Activated CD8-positive, alpha-beta memory T cell treated with anti-CD3 and anti-CD28 coated beads, Interleukin-2, amount 50 U/mL, for 4 hours (primary cell): Measurements from ENCODE around the gene MPP2.
"Not testable (repeated sequence)": the region's sequence is repeated elsewhere in the genome, so short reads cannot be mapped to it uniquely, and the experiment has no call there.

Experiments used
- DNase-seq: peaks from one replicate; pipeline ENCODE4 v3.0.0-alpha.2; 2020

The MPP2 gene

GRCh38 chr17:43873815-43874214, 33.5 kb downstream of the MPP2 start:
- DNase-seq = no peak

GRCh38 chr17:43873091-43873490, 34.2 kb downstream of the MPP2 start:
- DNase-seq = no peak

DNA sequence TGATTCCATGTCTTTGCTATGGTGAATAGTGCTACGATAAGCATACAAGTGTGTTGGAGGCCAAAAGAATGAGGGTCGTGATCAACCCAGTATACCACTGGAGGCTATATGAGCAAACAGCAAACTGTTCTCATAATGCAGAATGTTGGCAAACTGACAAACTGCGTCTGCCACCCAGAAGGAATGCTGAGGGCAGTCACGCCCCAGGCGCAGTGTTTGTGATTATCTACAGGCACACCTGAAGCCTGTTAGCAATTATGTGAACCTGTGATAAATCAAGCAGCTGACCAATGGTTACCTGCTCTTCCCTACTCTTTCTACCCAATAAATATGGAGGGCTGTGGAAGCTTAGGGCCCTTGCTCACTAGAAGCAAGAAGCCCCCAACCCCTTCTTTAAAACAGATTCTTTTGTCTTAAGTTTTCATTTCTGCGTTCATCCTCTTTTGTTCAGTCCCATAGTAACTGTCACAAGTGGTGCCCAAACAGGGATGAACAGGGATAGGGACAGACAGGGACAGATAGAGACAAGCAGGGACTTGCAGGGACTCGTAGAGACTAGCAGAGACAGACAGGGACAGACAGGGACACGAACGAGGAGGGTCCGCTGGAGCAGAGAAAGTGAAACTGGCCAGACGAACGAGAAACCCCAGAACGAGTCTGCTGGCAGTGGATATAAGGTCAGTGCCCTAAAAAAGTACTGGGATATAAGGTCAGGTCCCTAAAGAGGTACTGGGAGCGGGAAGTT, 35.2 kb downstream of the MPP2 start:
- DNase-seq = no peak

GRCh38 chr17:43869031-43869430, 38.3 kb downstream of the MPP2 start:
- DNase-seq = not testable (repeated sequence)

- no peak for DNase-seq
Observed at GRCh38 chr17:43868226-43868994, 38.9 kb downstream of the MPP2 start.

DNA sequence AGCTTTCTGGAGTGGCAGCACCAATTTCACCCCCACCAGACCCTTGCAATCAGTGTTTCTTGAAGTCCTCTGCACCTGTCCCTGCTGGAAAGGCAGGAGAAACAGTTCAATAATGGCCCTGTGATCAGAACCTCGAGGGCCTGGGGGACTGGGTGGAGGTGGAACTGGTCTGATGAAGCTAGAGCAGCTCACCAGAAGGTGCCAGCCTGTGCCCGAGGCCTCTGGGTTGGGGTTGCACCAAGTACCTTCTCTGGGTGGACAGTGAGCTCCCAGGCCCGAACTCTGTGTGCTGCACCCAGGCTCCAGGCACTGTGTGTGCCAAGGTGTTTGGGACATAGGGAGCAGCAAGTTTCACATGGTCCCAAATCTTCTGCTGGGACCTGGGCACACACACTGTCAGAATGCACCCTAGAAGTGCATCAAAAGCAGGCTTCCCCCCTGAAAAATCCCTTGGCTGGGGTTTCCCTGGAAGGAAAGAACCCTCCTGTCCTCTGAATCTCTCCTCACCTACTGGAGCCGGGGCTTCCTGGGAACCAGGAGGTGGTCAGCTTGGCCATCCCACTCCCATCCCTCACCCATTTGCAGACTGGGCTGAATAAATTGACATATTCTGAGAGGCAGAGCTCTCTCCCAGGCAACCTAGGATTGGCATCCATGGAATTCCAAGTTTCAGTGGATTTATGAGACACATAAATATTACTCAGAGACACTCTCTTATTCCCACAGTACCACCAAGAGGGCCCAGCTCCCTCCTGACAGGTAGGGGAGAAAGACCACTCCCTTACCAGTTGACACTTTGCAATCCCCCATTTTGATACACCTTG, 43.0 kb downstream of the MPP2 start:
- DNase-seq = no peak

GRCh38 chr17:43861960-43862359, 45.4 kb downstream of the MPP2 start:
- DNase-seq = no peak

GRCh38 chr17:43860927-43861622, 46.3 kb downstream of the MPP2 start:
- DNase-seq = no peak

DNA sequence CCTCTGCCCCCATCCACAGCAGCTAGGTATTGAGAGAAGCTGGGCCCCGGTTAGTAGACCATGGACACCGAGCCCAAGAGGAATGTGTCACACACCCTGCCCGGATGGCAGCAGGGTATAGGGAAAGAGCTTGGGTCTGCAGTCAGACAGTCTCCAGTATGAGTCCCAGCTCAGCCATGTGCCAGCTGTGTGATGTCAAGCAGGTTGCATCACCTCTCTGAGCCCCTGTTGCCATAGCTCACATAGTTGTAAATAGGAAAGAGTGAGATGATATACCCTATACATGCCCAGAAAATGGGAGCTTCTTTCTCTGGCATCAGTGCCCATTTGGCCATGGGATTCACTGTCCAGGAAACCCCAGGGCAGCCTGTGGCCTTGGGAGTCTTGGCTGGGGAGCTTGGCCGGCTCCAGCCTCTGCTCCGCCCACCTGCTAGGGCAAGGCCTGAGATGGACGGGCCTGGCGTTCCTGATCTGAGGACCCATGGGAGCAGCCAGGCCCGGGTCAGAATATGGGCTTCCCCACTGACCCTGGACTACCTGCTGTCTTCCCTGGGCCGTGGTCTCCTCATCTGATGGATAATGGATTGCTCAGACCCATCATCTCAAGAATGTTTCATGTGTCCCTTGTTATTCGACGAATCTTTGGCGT, 47.1 kb downstream of the MPP2 start:
- no peak for DNase-seq

GRCh38 chr17:43857957-43858600, 49.3 kb downstream of the MPP2 start:
- no peak for DNase-seq

GRCh38 chr17:43857141-43857540, 50.2 kb downstream of the MPP2 start:
- DNase-seq = no peak

DNA sequence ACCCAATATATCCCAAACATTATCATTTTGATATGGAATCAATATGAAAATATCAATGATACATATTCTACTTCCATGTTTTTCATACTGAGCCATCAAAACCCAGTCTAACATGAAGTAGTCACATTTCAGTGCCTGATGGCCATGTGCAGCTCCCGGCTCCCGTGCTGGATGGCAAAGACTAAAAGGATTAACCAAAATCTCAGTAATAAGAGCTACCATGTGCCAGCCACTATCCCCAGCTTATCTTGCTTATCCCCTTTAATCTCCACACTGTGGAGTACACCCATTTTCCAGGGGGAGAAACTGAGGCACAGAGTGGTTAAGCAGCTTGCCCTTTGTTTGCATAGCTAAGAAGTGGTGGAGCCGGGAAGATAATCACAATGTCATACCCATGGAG, 51.2 kb downstream of the MPP2 start:
- DNase-seq = no peak

- DNase-seq = no peak
Observed at GRCh38 chr17:43855061-43855460, 52.3 kb downstream of the MPP2 start.

- no peak for DNase-seq
Observed at GRCh38 chr17:43854498-43854897, 52.8 kb downstream of the MPP2 start.

DNA sequence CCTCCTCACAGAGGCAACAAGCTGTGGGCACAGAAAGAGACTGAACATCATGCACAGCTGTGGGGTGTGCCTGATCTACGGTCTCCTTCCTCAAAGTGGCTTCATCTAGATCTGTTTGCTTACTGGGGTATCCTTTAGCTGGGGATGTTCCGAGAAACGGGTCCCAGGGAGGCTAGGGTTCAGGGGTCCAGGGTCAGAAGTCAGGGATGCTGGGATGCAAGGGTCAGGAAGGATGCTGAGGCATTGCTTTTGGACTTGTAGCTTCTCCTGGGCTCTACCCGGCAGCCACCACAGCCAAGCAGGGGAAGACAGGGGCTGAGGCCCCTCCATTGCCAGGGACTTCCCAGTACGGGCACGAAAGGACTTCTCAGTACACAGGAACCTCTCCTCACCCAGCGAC, 53.8 kb downstream of the MPP2 start:
- DNase-seq = no peak

GRCh38 chr17:43852571-43852970, 54.8 kb downstream of the MPP2 start:
- no peak for DNase-seq

DNA sequence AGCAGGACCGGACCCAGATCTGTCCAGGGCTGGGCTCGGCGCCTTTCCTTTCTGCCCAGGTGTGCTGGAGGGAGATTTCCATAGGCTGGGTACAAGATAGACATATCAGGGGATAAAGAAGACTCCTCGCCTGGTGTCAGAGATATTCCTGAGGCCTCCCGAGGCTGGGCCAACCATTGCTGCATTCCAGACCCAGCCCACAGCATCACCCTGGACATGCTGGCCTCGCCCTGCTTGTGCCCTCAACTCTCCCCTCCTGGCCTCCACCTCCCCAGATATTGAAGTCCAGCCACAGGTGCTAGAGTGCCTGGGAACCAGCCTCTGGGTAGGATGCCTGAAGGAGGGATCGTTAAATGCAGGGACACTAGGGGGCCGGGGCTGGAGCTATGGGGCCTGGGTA, 58.2 kb downstream of the MPP2 start:
- no peak for DNase-seq

- DNase-seq = no peak
Observed at GRCh38 chr17:43848601-43849000, 58.7 kb downstream of the MPP2 start.

GRCh38 chr17:43846963-43847371, 60.4 kb downstream of the MPP2 start, which contains the start of gene CD300LG:
CD300LG (plus strand) TSS chr17:43847176; CDS start chr17:43847217, 41 bp downstream.
- DNase-seq = no peak

DNA sequence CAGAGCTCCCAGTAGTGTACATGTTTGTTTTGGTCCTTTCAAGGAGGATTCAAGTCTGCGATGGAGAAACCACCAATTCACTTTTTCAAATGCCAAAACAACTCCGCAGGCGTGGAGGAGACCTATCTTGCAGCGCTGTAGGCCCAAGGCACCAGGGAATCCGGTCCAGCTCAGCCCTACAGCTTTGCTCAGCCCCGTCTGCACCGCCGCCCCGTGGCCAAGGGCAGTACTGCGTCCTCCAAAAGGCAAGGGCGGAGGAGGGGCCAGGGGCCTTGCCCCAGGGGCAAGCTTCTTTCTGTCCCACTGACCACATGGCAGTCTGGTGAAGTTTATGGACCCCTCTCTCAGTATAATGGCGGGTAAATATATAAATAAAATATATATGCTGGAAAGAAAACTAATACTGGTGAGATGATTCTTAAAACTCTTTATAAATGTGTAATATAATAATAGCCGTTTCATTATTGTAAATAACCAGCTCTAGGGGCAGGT, 61.1 kb downstream of the MPP2 start:
- peak; percentile 76 for DNase-seq

GRCh38 chr17:43845766-43846165, 61.6 kb downstream of the MPP2 start:
- DNase-seq = no peak

DNA sequence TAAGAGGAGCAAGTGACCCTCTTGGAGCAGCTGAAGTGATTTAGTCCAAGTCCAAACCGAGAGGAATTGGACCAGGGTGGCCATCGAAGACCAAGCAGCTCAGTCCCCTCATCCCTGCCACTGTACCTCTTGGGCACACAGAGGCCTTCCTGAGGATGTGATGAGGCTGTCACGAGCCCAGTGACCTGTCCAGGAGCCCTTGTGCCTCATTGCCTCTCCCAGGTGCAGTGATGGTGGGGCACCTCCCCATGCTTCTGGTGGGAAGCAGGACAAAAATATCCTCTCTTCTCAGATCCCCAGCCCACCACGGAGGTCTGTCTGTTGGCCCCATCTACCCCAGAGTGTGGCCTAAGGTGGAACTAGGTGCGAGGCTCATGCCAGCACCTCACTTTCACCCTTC, 63.1 kb downstream of the MPP2 start:
- no peak for DNase-seq
